Measurements from ENCODE around the gene DPF3.

The DPF3 gene

DNA sequence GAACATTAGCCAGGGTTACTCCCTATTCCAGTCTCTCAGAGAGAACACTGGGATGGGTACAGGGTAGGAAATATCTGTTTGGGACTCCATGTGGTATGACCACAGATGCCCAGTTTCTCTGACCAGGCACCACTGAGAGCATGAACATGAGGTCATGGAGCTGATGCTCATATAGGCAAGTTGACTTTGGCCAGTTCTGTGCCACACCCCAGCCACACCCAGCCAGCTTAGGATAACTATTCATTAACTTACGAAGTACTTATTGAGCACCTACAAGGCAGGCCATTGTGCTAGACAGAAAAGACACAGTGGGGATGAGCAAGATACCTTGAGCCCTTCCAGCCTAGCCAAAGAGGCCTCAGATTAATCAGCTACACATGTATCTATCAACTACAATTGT, 262.5 kb downstream of the DPF3 start:
- no peak overlapping the region for H3K18ac ChIP-seq (ENCODE audit: low read length)
- no peak for DNase-seq
- no peak overlapping the region for H3K14ac ChIP-seq (ENCODE audit: low read length)
- H2BK120ac ChIP-seq (ENCODE audit: insufficient read depth, low read length, poor library complexity): no peak overlapping the region
- no peak overlapping the region for H2AFZ ChIP-seq (ENCODE audit: insufficient read depth, low read length, poor library complexity)
- no peak overlapping the region for H3K9ac ChIP-seq (ENCODE audit: low read length)
- H3K4me3 ChIP-seq (ENCODE audit: low read depth, low read length): no peak overlapping the region
- no peak overlapping the region for H3K27ac ChIP-seq (ENCODE audit: low read depth, low read length)
- H4K8ac ChIP-seq (ENCODE audit: low read depth, low read length): no peak overlapping the region
- no peaks in the 10 kb centered on the region for H3K36me3 ChIP-seq (ENCODE audit: control insufficient read depth in 1 of 2, insufficient read depth in 2 of 2, low read length in 2 of 2)
- no peak overlapping the region for H2BK5ac ChIP-seq (ENCODE audit: low read depth, low read length, poor library complexity)
- no peak overlapping the region for H4K12ac ChIP-seq (ENCODE audit: low read depth, low read length)
- no peaks in the 10 kb centered on the region for H3K27me3 ChIP-seq (ENCODE audit: insufficient read depth, low read length)
- H2AK5ac ChIP-seq (ENCODE audit: low read length): no peak overlapping the region
- no peaks in the 10 kb centered on the region for H3K79me1 ChIP-seq (ENCODE audit: low read length)
- no peak overlapping the region for H3K23ac ChIP-seq (ENCODE audit: low read length)
- no peak overlapping the region for H3K4me2 ChIP-seq (ENCODE audit: low read length)
- no CpG with 5 or more reads among the region's 1 CpG for WGBS (ENCODE audit: extremely low coverage, insufficient coverage, insufficient read length)
- H2BK12ac ChIP-seq (ENCODE audit: low read length): no peak overlapping the region
- no peak overlapping the region for H4K91ac ChIP-seq (ENCODE audit: low read depth, low read length)
- no peaks in the 10 kb centered on the region for H3K79me2 ChIP-seq (ENCODE audit: control insufficient read depth, insufficient read depth, low read length, poor library complexity)
- no peaks in the 10 kb centered on the region for H3K4me1 ChIP-seq (ENCODE audit: control insufficient read depth in 1 of 2, insufficient read depth in 2 of 2, low read length in 2 of 2)
- no peak overlapping the region for H3K4ac ChIP-seq (ENCODE audit: low read depth, low read length)
- no peaks in the 10 kb centered on the region for H3K9me3 ChIP-seq (ENCODE audit: insufficient read depth, low read depth, low read length)

DNA sequence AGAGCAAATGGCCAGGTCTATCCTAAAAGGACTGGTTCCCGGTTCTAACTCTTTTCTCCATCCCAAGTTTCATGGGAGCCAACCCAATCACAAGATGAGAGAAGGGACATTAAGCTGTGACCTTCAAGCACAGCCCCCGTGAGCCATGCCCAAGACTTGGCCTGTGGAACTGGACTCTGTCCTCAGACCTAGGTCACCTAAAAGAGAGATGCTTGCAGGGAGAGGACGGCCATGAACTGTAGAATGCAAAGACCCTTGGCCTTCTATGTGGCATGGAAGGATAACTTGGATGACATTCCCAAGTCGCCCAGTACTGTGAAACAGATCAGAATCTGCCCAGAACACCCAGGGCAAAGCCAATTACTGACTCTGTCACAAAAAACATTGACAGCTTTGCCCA, 263.5 kb downstream of the DPF3 start:
- no peaks in the 10 kb centered on the region for H3K79me2 ChIP-seq (ENCODE audit: control insufficient read depth, insufficient read depth, low read length, poor library complexity)
- no peak for DNase-seq
- no peak overlapping the region for H2AK5ac ChIP-seq (ENCODE audit: low read length)
- no peak overlapping the region for H3K18ac ChIP-seq (ENCODE audit: low read length)
- no peaks in the 10 kb centered on the region for H3K27me3 ChIP-seq (ENCODE audit: insufficient read depth, low read length)
- no peak overlapping the region for H2BK120ac ChIP-seq (ENCODE audit: insufficient read depth, low read length, poor library complexity)
- no peak overlapping the region for H4K91ac ChIP-seq (ENCODE audit: low read depth, low read length)
- H3K4ac ChIP-seq (ENCODE audit: low read depth, low read length): no peak overlapping the region
- H4K8ac ChIP-seq (ENCODE audit: low read depth, low read length): no peak overlapping the region
- H4K12ac ChIP-seq (ENCODE audit: low read depth, low read length): no peak overlapping the region
- H2AFZ ChIP-seq (ENCODE audit: insufficient read depth, low read length, poor library complexity): no peak overlapping the region
- H3K4me1 ChIP-seq (ENCODE audit: control insufficient read depth in 1 of 2, insufficient read depth in 2 of 2, low read length in 2 of 2): no peaks in the 10 kb centered on the region
- no peak overlapping the region for H3K4me3 ChIP-seq (ENCODE audit: low read depth, low read length)
- no peak overlapping the region for H2BK12ac ChIP-seq (ENCODE audit: low read length)
- WGBS (ENCODE audit: extremely low coverage, insufficient coverage, insufficient read length): no CpG with 5 or more reads among the region's 4 CpGs
- no peaks in the 10 kb centered on the region for H3K36me3 ChIP-seq (ENCODE audit: control insufficient read depth in 1 of 2, insufficient read depth in 2 of 2, low read length in 2 of 2)
- no peaks in the 10 kb centered on the region for H3K79me1 ChIP-seq (ENCODE audit: low read length)
- no peak overlapping the region for H3K27ac ChIP-seq (ENCODE audit: low read depth, low read length)
- H3K14ac ChIP-seq (ENCODE audit: low read length): no peak overlapping the region
- H3K4me2 ChIP-seq (ENCODE audit: low read length): no peak overlapping the region
- H3K9me3 ChIP-seq (ENCODE audit: insufficient read depth, low read depth, low read length): no peaks in the 10 kb centered on the region
- no peak overlapping the region for H2BK5ac ChIP-seq (ENCODE audit: low read depth, low read length, poor library complexity)
- H3K9ac ChIP-seq (ENCODE audit: low read length): no peak overlapping the region
- no peak overlapping the region for H3K23ac ChIP-seq (ENCODE audit: low read length)

DNA sequence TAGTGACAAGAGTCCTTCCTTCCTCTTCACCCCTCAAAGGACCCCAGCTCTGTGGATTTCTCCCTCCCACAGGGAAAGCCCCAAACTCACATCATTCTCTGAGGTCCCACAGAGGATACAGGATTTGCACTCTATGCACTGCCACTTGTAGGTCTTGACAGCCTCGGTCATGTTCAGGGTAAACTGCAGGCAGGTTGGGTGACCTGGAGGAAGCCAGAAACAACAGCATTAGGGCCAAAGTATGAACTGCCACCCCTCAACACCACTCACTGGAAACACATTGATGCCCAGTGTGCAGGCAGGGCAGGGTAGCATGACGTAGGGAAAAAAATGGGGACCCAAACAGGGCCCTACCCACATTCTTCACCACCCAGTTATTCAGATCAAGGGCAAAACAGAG, 264.4 kb downstream of the DPF3 start:
- H3K4me3 ChIP-seq (ENCODE audit: low read depth, low read length): no peak overlapping the region
- WGBS (ENCODE audit: extremely low coverage, insufficient coverage, insufficient read length): no CpG with 5 or more reads among the region's 2 CpGs
- H2BK120ac ChIP-seq (ENCODE audit: insufficient read depth, low read length, poor library complexity): no peak overlapping the region
- H3K14ac ChIP-seq (ENCODE audit: low read length): no peak overlapping the region
- no peaks in the 10 kb centered on the region for H3K9me3 ChIP-seq (ENCODE audit: insufficient read depth, low read depth, low read length)
- no peak overlapping the region for H4K91ac ChIP-seq (ENCODE audit: low read depth, low read length)
- no peak overlapping the region for H3K27ac ChIP-seq (ENCODE audit: low read depth, low read length)
- H3K23ac ChIP-seq (ENCODE audit: low read length): no peak overlapping the region
- no peak overlapping the region for H3K9ac ChIP-seq (ENCODE audit: low read length)
- H4K12ac ChIP-seq (ENCODE audit: low read depth, low read length): no peak overlapping the region
- H3K79me2 ChIP-seq (ENCODE audit: control insufficient read depth, insufficient read depth, low read length, poor library complexity): no peaks in the 10 kb centered on the region
- H3K18ac ChIP-seq (ENCODE audit: low read length): no peak overlapping the region
- no peak overlapping the region for H3K4ac ChIP-seq (ENCODE audit: low read depth, low read length)
- H2BK5ac ChIP-seq (ENCODE audit: low read depth, low read length, poor library complexity): no peak overlapping the region
- H2AFZ ChIP-seq (ENCODE audit: insufficient read depth, low read length, poor library complexity): no peak overlapping the region
- H3K4me2 ChIP-seq (ENCODE audit: low read length): no peak overlapping the region
- H2BK12ac ChIP-seq (ENCODE audit: low read length): no peak overlapping the region
- H3K4me1 ChIP-seq (ENCODE audit: control insufficient read depth in 1 of 2, insufficient read depth in 2 of 2, low read length in 2 of 2): no peaks in the 10 kb centered on the region
- no peaks in the 10 kb centered on the region for H3K79me1 ChIP-seq (ENCODE audit: low read length)
- no peak overlapping the region for H4K8ac ChIP-seq (ENCODE audit: low read depth, low read length)
- H2AK5ac ChIP-seq (ENCODE audit: low read length): no peak overlapping the region
- H3K36me3 ChIP-seq (ENCODE audit: control insufficient read depth in 1 of 2, insufficient read depth in 2 of 2, low read length in 2 of 2): no peaks in the 10 kb centered on the region
- H3K27me3 ChIP-seq (ENCODE audit: insufficient read depth, low read length): no peaks in the 10 kb centered on the region
- no peak for DNase-seq

DNA sequence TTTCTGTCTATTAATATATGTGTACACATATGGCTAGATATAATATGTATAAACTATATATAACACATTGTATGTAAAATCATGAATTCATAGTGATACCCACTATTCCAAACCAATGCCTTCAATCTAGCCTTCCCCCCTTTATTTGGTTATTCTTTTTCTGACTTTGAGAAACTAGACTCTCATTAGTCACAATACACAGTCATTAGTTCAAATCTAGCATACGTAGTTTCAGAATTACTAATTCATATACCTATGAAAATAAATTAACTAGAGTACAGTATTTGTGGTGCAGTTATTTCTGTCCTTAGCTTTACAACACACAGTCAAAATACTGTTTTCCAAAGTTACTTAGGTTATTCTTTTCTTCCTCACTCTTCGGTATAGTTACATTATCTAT, 268.2 kb downstream of the DPF3 start:
- WGBS (ENCODE audit: extremely low coverage, insufficient coverage, insufficient read length): no CpG with 5 or more reads among the region's 2 CpGs
- Histone ChIP-seq H2BK5ac (ENCODE audit: low read depth, low read length, poor library complexity) (no peak overlapping the region), H3K27me3 (ENCODE audit: insufficient read depth, low read length) (no peaks in the 10 kb centered on the region), H3K14ac (ENCODE audit: low read length) (no peak overlapping the region), H3K4ac (ENCODE audit: low read depth, low read length) (no peak overlapping the region), H2BK12ac (ENCODE audit: low read length) (no peak overlapping the region), H3K79me2 (ENCODE audit: control insufficient read depth, insufficient read depth, low read length, poor library complexity) (no peaks in the 10 kb centered on the region), H4K12ac (ENCODE audit: low read depth, low read length) (no peak overlapping the region), H2AK5ac (ENCODE audit: low read length) (no peak overlapping the region), H3K27ac (ENCODE audit: low read depth, low read length) (no peak overlapping the region), H3K9me3 (ENCODE audit: insufficient read depth, low read depth, low read length) (no peaks in the 10 kb centered on the region), H3K9ac (ENCODE audit: low read length) (no peak overlapping the region), H3K4me2 (ENCODE audit: low read length) (no peak overlapping the region), H4K8ac (ENCODE audit: low read depth, low read length) (no peak overlapping the region), H4K91ac (ENCODE audit: low read depth, low read length) (no peak overlapping the region), H3K36me3 (ENCODE audit: control insufficient read depth in 1 of 2, insufficient read depth in 2 of 2, low read length in 2 of 2) (no peaks in the 10 kb centered on the region), H3K79me1 (ENCODE audit: low read length) (no peaks in the 10 kb centered on the region), H3K4me3 (ENCODE audit: low read depth, low read length) (no peak overlapping the region), H3K18ac (ENCODE audit: low read length) (no peak overlapping the region), H2AFZ (ENCODE audit: insufficient read depth, low read length, poor library complexity) (no peak overlapping the region), H3K23ac (ENCODE audit: low read length) (no peak overlapping the region), H3K4me1 (ENCODE audit: control insufficient read depth in 1 of 2, insufficient read depth in 2 of 2, low read length in 2 of 2) (peaks cover 0 to under 1% of the 10 kb centered on the region in 2 experiments), H2BK120ac (ENCODE audit: insufficient read depth, low read length, poor library complexity) (no peak overlapping the region)
- DNase-seq: no peak

Data from trophoblast cell (in vitro differentiated cells and primary cell).